K562 (cell line): ENCODE data around the gene PYGM. TPM values are rescaled to one million over a fixed set of nuclear protein-coding genes. Genes with fewer than 3 reads are reported as not detected.

Source experiments
- ATAC-seq: fragments of 200-7000 bp; cut with Tn5 transposase; 3 replicates; pipeline ENCODE4 v1.9.1; 2020; ENCODE audit warnings: moderate library complexity
- BruUV-seq: library from RNA; stranded (reverse); fragments of 400-500 nt; replicated peaks from 2 replicates; lab custom pipeline; 2021; lab: Mats Ljungman, UMichigan
- CTCF ChIA-PET: fragments of 300-600 bp; formaldehyde crosslinking; extraction: SDS; loops from one replicate; lab custom pipeline; 2021; ENCODE audit warnings: low intra/inter-chr PET ratio; lab: Yijun Ruan, JAX
- POLR2A ChIA-PET: fragments of 300-600, 350-650 bp; sonication (Branson Sonifier 250); formaldehyde crosslinking; extraction: SDS; loops from one replicate; lab custom pipeline; 2021; ENCODE audit warnings: antibody characterized with exemption, inconsistent platforms; lab: Yijun Ruan, JAX
- DNase-seq, 4 experiments: peaks; one replicate each; pipeline versions ENCODE4 v3.0.0 to v3.0.0-alpha.2; 2011 to 2018; ENCODE audit warnings: low spot score in 3 of 4, mixed read lengths in 3 of 4; ENCODE audit errors: extremely low read depth in 1 of 4
- FAIRE-seq: peaks from 2 replicates; lab custom pipeline; 2011; peaks lifted over from hg19 to GRCh38; lab: Jason Lieb, UNC
- H2AFZ ChIP-seq: 2 replicates; pipeline ENCODE4 v1.6.0; 2011; ENCODE audit warnings: low read depth, low read length, control low read depth, inconsistent platforms
- H3K27ac ChIP-seq: fragments of 200-600 bp; 3 replicates; pipeline ENCODE4 v1.8.0; 2011; ENCODE audit warnings: low read depth, mild to moderate bottlenecking, control low read depth, inconsistent platforms, low read length, moderate library complexity, mixed read lengths; ENCODE audit errors: extremely low read depth
- H3K27me3 ChIP-seq, 2 experiments: fragments of 300-600 bp in 1 of 2; 2 replicates in 1 of 2; 3 replicates in 1 of 2; pipeline versions ENCODE4 v1.6.0 to v1.8.0; 2011; ENCODE audit warnings: inconsistent platforms in 2 of 2, low read length in 2 of 2, mild to moderate bottlenecking in 1 of 2, mixed read lengths in 1 of 2, moderate library complexity in 1 of 2; ENCODE audit not compliant: control insufficient read depth in 2 of 2, insufficient read depth in 2 of 2
- H3K36me3 ChIP-seq: fragments of 300-600 bp; 3 replicates; pipeline ENCODE4 v1.8.0; 2011; ENCODE audit warnings: mild to moderate bottlenecking, low read length, inconsistent platforms; ENCODE audit not compliant: control insufficient read depth, insufficient read depth
- H3K4me1 ChIP-seq, 2 experiments: fragments of 200-600 bp in 1 of 2; replicated peaks in 1 of 2; 2 replicates in 1 of 2; 3 replicates in 1 of 2; pipeline versions ENCODE4 v1.5.1 to v1.8.0; 2011; ENCODE audit warnings: inconsistent platforms in 2 of 2, low read length in 2 of 2, mild to moderate bottlenecking in 1 of 2, mixed read lengths in 1 of 2, moderate library complexity in 1 of 2; ENCODE audit not compliant: control insufficient read depth in 2 of 2, insufficient read depth in 2 of 2
- H3K4me2 ChIP-seq: 2 replicates; pipeline ENCODE4 v1.6.1; 2011; ENCODE audit warnings: low read length, control low read depth, inconsistent platforms, mixed read lengths; ENCODE audit not compliant: insufficient read depth
- H3K4me3 ChIP-seq: fragments of 200-600 bp; sonication (generic), shearing (Covaris generic); 2 replicates; pipeline ENCODE4 v1.5.1; 2016; ENCODE audit warnings: control low read depth, inconsistent platforms
- H3K79me2 ChIP-seq: fragments of 200-600 bp; 3 replicates; pipeline ENCODE4 v1.8.0; 2011; ENCODE audit warnings: low read length, inconsistent platforms; ENCODE audit not compliant: control insufficient read depth, insufficient read depth
- H3K9ac ChIP-seq, 2 experiments: 2 replicates each; pipeline versions ENCODE4 v1.6.0 to v1.6.1; 2011; ENCODE audit warnings: low read depth in 2 of 2, low read length in 2 of 2, control low read depth in 1 of 2, inconsistent platforms in 1 of 2, mild to moderate bottlenecking in 1 of 2, mixed read lengths in 1 of 2; ENCODE audit not compliant: insufficient read depth in 1 of 2
- H3K9me1 ChIP-seq: one replicate; pipeline ENCODE4 v1.6.0; 2011; ENCODE audit warnings: inconsistent platforms, mild to moderate bottlenecking, low read length, moderate library complexity; ENCODE audit not compliant: control insufficient read depth, insufficient read depth
- H3K9me3 ChIP-seq: replicated peaks from 2 replicates; pipeline ENCODE4 v1.5.1; 2011; ENCODE audit warnings: low read depth, low read length, inconsistent platforms; ENCODE audit not compliant: control insufficient read depth, insufficient read depth
- H4K20me1 ChIP-seq: replicated peaks from 2 replicates; pipeline ENCODE4 v1.6.1; 2011; ENCODE audit warnings: low read length, inconsistent platforms, mixed read lengths; ENCODE audit not compliant: control insufficient read depth, insufficient read depth
- TAF7 ChIP-seq: fragments of 450-650 bp; IDR thresholded peaks from 2 replicates; pipeline ENCODE4 v1.6.1; 2016; ENCODE audit warnings: missing genetic modification characterization, missing compliant biosample characterization
- ZNF707 ChIP-seq: fragments of 250-450 bp; sonication (Bioruptor Pico); conservative IDR thresholded peaks from 2 replicates; pipeline ENCODE4 v1.8.0; 2022; ENCODE audit warnings: inconsistent platforms, mild to moderate bottlenecking, moderate library complexity
- WGBS: fragments of 100-300 bp; shearing (Covaris generic); methylation state at CpG from one replicate; pipeline ENCODE4 v1.1.6; 2016; ENCODE audit warnings: low coverage, mixed read lengths; ENCODE audit not compliant: insufficient coverage; ENCODE audit errors: missing lambda C conversion rate; 5-methylcytosine and 5-hydroxymethylcytosine counted together
- in situ Hi-C: fragments of 300-500 bp; cut with MboI; formaldehyde crosslinking; loops from 4 replicates; pipeline ENCODE4 v1.15.0; 2018; ENCODE audit warnings: inconsistent platforms, mixed read lengths
- intact Hi-C: fragments of 100-400 bp; cut with micrococcal nuclease; formaldehyde crosslinking; loops from 2 replicates; pipeline ENCODE4 v1.14.2; 2022
- polyA plus RNA-seq, 8 experiments: library from polyadenylated mRNA; depleted of rRNA in 4 of 8; stranded (reverse) in 5 of 8; unstranded in 3 of 8; fragments of >200 nt; fragmentation: Nextera tagmentation in 2 of 8; fragmentation: Illumina TruSeq in 1 of 8; extraction: Ambion mirVana in 2 of 8; extraction: Trizol in 1 of 8; gene quantifications; 2 replicates each; pipeline versions ENCODE4 v1.2.1 to v1.2.3, GENCODE V29; 2011 to 2014; ENCODE audit warnings: inconsistent platforms in 1 of 8, missing spikeins in 1 of 8
- total RNA-seq, 7 experiments: library from RNA; depleted of rRNA in 6 of 7; stranded (reverse); fragments of >200 nt in 6 of 7; fragmentation: Illumina TruSeq in 2 of 7; extraction: Trizol in 2 of 7; gene quantifications; 2 replicates each; pipeline versions ENCODE4 v1.2.1 to v1.2.3, GENCODE V29; 2011 to 2021; ENCODE audit warnings: low replicate concordance in 1 of 7
- TF ChIP-seq, protein P1 (sequence below): sonication (generic); formaldehyde crosslinking; IDR thresholded peaks from 2 replicates; pipeline ENCODE4 v1.8.1; 2023; ENCODE audit warnings: mild to moderate bottlenecking, missing genetic modification reagents

The PYGM gene
- total and polyA plus RNA-seq, 9 of the 15 experiments (the other 6 are each of a cell fraction or from before 2014, with no cell fraction given), result 0.07 to 1.5 (median 0.68) TPM

- FAIRE-seq (no peak), DNase-seq (no peak)
- H3K9me1 ChIP-seq, result no peaks in the 10 kb centered on the region
- H3K27me3 ChIP-seq, result no peaks in the 10 kb centered on the region
- H3K9me3 ChIP-seq, result no peaks in the 10 kb centered on the region
- H3K4me3 ChIP-seq, result no peak overlapping the region
- no peaks in the 10 kb centered on the region for H4K20me1 ChIP-seq
- no peak overlapping the region; the same call in 2 of the 3 replicates for H3K27ac ChIP-seq
- in situ Hi-C loops, result no loop called here
- POLR2A ChIA-PET, result interaction anchor here (0.5 to 2.1 kb wide), 3 partner anchors 9 to 571 kb away, joined by 3 to 6 read pairs (median 3); no protein-coding TSS in a partner anchor
- H3K4me1 ChIP-seq, result peaks cover 11 to 43% of the 10 kb centered on the region in 2 experiments
- no TSS peak for BruUV-seq
- no peaks in the 10 kb centered on the region for H3K36me3 ChIP-seq
- no peaks in the 10 kb centered on the region for H3K79me2 ChIP-seq
- 80% methylated on average over 7 of the region's 7 CpGs for WGBS
- no peak for TF ChIP-seq ZNF707 (CRISPR knock-in tag)
- TF ChIP-seq, protein P1, sequence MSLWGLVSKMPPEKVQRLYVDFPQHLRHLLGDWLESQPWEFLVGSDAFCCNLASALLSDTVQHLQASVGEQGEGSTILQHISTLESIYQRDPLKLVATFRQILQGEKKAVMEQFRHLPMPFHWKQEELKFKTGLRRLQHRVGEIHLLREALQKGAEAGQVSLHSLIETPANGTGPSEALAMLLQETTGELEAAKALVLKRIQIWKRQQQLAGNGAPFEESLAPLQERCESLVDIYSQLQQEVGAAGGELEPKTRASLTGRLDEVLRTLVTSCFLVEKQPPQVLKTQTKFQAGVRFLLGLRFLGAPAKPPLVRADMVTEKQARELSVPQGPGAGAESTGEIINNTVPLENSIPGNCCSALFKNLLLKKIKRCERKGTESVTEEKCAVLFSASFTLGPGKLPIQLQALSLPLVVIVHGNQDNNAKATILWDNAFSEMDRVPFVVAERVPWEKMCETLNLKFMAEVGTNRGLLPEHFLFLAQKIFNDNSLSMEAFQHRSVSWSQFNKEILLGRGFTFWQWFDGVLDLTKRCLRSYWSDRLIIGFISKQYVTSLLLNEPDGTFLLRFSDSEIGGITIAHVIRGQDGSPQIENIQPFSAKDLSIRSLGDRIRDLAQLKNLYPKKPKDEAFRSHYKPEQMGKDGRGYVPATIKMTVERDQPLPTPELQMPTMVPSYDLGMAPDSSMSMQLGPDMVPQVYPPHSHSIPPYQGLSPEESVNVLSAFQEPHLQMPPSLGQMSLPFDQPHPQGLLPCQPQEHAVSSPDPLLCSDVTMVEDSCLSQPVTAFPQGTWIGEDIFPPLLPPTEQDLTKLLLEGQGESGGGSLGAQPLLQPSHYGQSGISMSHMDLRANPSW (CRISPR knock-in tag), result 0 out of 2 replicates have a peak, but pooled peaks have one; percentile 47
- no peak for TF ChIP-seq TAF7 (tag)
- TF ChIP-seq, all 486 proteins: peak for 1
- Histone ChIP-seq H3K4me2 (no peak overlapping the region), H2AFZ (no peak overlapping the region), H3K9ac (peak overlapping the region in 1 of 2 experiments; percentile 66; a peak in 1 of 4 replicates)
- intact Hi-C loops, result no loop called here
- CTCF ChIA-PET, result no interaction called here
- ATAC-seq, result no peak
Observed at GRCh38 chr11:64753019-64753379, 6.8 kb downstream of the PYGM start.
